GM12878 (cell line): Measurements from ENCODE around the gene TGFB3. TPM values are rescaled to one million over a fixed set of nuclear protein-coding genes. Genes with fewer than 3 reads are reported as not detected.

Experiments
- BACH1 ChIP-seq: fragments of 450-650 bp; IDR thresholded peaks from 2 replicates; pipeline ENCODE4 v1.6.1; 2017; ENCODE audit warnings: mild to moderate bottlenecking, borderline replicate concordance
- CBX5 ChIP-seq: sonication (generic); IDR thresholded peaks from 2 replicates; pipeline ENCODE4 v1.6.1; 2016; ENCODE audit warnings: low read depth, moderate library complexity, mild to moderate bottlenecking, inconsistent platforms
- CHD4 ChIP-seq: fragments of 200-600 bp; sonication (generic); IDR thresholded peaks from 2 replicates; pipeline ENCODE4 v1.6.1; 2016; ENCODE audit warnings: mild to moderate bottlenecking
- DPF2 ChIP-seq: fragments of 450-650 bp; IDR thresholded peaks from 2 replicates; pipeline ENCODE4 v1.6.1; 2017; ENCODE audit warnings: mild to moderate bottlenecking
- IKZF1 ChIP-seq: fragments of 450-650 bp; conservative IDR thresholded peaks from 2 replicates; pipeline ENCODE4 v1.6.1; 2017; ENCODE audit warnings: antibody characterized with exemption, mild to moderate bottlenecking
- LARP7 ChIP-seq: fragments of 450-650 bp; IDR thresholded peaks from 2 replicates; pipeline ENCODE4 v1.6.1; 2017; ENCODE audit warnings: mild to moderate bottlenecking
- MAX ChIP-seq: IDR thresholded peaks from 2 replicates; pipeline ENCODE4 v1.6.1; 2012; ENCODE audit warnings: low read depth, low read length, improper control_type of control experiment
- MXI1 ChIP-seq: fragments of 150-350 bp; IDR thresholded peaks from 2 replicates; pipeline ENCODE4 v1.6.1; 2011; ENCODE audit warnings: low read depth, mild to moderate bottlenecking, inconsistent platforms, low read length, improper control_type of control experiment
- NRF1 ChIP-seq: conservative IDR thresholded peaks from 2 replicates; pipeline ENCODE4 v1.6.1; 2011; ENCODE audit warnings: mild to moderate bottlenecking, low read depth, low read length, improper control_type of control experiment
- POLR2A ChIP-seq: IDR thresholded peaks from 2 replicates; pipeline ENCODE4 v1.6.1; 2011; ENCODE audit warnings: low read depth, mild to moderate bottlenecking, low read length
- POLR2AphosphoS2 ChIP-seq: IDR thresholded peaks from 2 replicates; pipeline ENCODE4 v1.6.1; 2011; ENCODE audit warnings: low read depth, mild to moderate bottlenecking, low read length, improper control_type of control experiment, moderate library complexity
- RCOR1 ChIP-seq: conservative IDR thresholded peaks from 2 replicates; pipeline ENCODE4 v1.6.1; 2012; ENCODE audit warnings: low read depth, low read length, improper control_type of control experiment
- SPI1 ChIP-seq: IDR thresholded peaks from 2 replicates; pipeline ENCODE4 v1.6.1; 2011; ENCODE audit warnings: low read depth, mild to moderate bottlenecking, low read length, moderate library complexity, borderline replicate concordance; ENCODE audit not compliant: insufficient read depth
- SUPT20H ChIP-seq: IDR thresholded peaks from 2 replicates; pipeline ENCODE4 v1.6.1; 2011; ENCODE audit warnings: low read depth, mild to moderate bottlenecking, low read length, moderate library complexity, borderline replicate concordance; ENCODE audit not compliant: control insufficient read depth
- TCF7 ChIP-seq: IDR thresholded peaks from 2 replicates; pipeline ENCODE4 v1.6.1; 2014; ENCODE audit warnings: antibody characterized with exemption, borderline replicate concordance
- YY1 ChIP-seq: IDR thresholded peaks from 2 replicates; pipeline ENCODE4 v1.6.1; 2011; ENCODE audit warnings: low read depth, mild to moderate bottlenecking, low read length
- ZNF687 ChIP-seq: fragments of 450-650 bp; IDR thresholded peaks from 2 replicates; pipeline ENCODE4 v1.6.1; 2017; ENCODE audit warnings: mild to moderate bottlenecking, moderate library complexity
- polyA plus RNA-seq, 11 experiments: library from polyadenylated mRNA; depleted of rRNA in 4 of 11; unstranded in 6 of 11; stranded (reverse) in 5 of 11; fragments of >200 nt; fragmentation: Nextera tagmentation in 4 of 11; fragmentation: Illumina TruSeq in 1 of 11; extraction: Ambion mirVana in 4 of 11; extraction: Trizol in 1 of 11; gene quantifications; 1 replicate in 1 of 11; 2 replicates in 10 of 11; pipeline versions ENCODE4 v1.2.1 to v1.2.3, GENCODE V29; 2011 to 2016; ENCODE audit warnings: inconsistent platforms in 2 of 11, missing spikeins in 2 of 11, low read depth in 1 of 11
- total RNA-seq, 4 experiments: library from RNA; depleted of rRNA in 3 of 4; stranded (reverse); fragments of >200 nt in 3 of 4; fragmentation: Illumina TruSeq in 1 of 4; extraction: Trizol in 1 of 4; gene quantifications; 2 replicates each; pipeline versions ENCODE4 v1.2.1 to v1.2.3, GENCODE V29; 2013 to 2021
- TF ChIP-seq, protein P1 (sequence below): IDR thresholded peaks from 2 replicates; pipeline ENCODE4 v1.6.1; 2011; ENCODE audit warnings: borderline replicate concordance, low read depth, mild to moderate bottlenecking, moderate library complexity, mixed read lengths, low read length; ENCODE audit not compliant: insufficient read depth; ENCODE audit errors: extremely low read length
- TF ChIP-seq, protein P2 (sequence below): IDR thresholded peaks from 2 replicates; pipeline ENCODE4 v1.6.1; 2012; ENCODE audit warnings: low read length, inconsistent platforms
- TF ChIP-seq, protein P3 (sequence below): fragments of 450-650 bp; formaldehyde crosslinking; IDR thresholded peaks from 2 replicates; pipeline ENCODE4 v1.4.0; 2020; ENCODE audit warnings: mild to moderate bottlenecking, moderate library complexity

TGFB3 gene
- total and polyA plus RNA-seq, 10 of the 15 experiments (the other 5 are each of a cell fraction or from before 2014, with no cell fraction given), result 0.27 to 2.6 (median 0.82) TPM

GRCh38 chr14:75982266-75983018 is 647 bp upstream of the TGFB3 start (continued):
- no peak for TF ChIP-seq CBX5
- 0 out of 2 replicates have a peak, but pooled peaks have one; percentile 51 for TF ChIP-seq BACH1
- TF ChIP-seq POLR2A, result no peak
- TF ChIP-seq NRF1, result no peak
- TF ChIP-seq ZNF687, result 0 out of 2 replicates have a peak, but pooled peaks have one; percentile 44
- TF ChIP-seq RCOR1, result no peak
- 0 out of 2 replicates have a peak, but pooled peaks have one; percentile 22 for TF ChIP-seq MXI1
- TF ChIP-seq MAX, result 0 out of 2 replicates have a peak, but pooled peaks have one; percentile 31
- peak; percentile 91 for TF ChIP-seq LARP7
- no peak for TF ChIP-seq TCF7
- peak; percentile 86 for TF ChIP-seq IKZF1
- TF ChIP-seq, protein P1, sequence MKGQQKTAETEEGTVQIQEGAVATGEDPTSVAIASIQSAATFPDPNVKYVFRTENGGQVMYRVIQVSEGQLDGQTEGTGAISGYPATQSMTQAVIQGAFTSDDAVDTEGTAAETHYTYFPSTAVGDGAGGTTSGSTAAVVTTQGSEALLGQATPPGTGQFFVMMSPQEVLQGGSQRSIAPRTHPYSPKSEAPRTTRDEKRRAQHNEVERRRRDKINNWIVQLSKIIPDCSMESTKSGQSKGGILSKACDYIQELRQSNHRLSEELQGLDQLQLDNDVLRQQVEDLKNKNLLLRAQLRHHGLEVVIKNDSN, result peak; percentile 30
- TF ChIP-seq, protein P2, sequence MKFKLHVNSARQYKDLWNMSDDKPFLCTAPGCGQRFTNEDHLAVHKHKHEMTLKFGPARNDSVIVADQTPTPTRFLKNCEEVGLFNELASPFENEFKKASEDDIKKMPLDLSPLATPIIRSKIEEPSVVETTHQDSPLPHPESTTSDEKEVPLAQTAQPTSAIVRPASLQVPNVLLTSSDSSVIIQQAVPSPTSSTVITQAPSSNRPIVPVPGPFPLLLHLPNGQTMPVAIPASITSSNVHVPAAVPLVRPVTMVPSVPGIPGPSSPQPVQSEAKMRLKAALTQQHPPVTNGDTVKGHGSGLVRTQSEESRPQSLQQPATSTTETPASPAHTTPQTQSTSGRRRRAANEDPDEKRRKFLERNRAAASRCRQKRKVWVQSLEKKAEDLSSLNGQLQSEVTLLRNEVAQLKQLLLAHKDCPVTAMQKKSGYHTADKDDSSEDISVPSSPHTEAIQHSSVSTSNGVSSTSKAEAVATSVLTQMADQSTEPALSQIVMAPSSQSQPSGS, result no peak
- no peak for TF ChIP-seq SPI1
- peak; percentile 91 for TF ChIP-seq YY1
- no peak for TF ChIP-seq POLR2AphosphoS2
- peak; percentile 57; the same call in 1 of the 2 replicates for TF ChIP-seq DPF2
- no peak for TF ChIP-seq SUPT20H
- no peak for TF ChIP-seq CHD4
- TF ChIP-seq, protein P3, sequence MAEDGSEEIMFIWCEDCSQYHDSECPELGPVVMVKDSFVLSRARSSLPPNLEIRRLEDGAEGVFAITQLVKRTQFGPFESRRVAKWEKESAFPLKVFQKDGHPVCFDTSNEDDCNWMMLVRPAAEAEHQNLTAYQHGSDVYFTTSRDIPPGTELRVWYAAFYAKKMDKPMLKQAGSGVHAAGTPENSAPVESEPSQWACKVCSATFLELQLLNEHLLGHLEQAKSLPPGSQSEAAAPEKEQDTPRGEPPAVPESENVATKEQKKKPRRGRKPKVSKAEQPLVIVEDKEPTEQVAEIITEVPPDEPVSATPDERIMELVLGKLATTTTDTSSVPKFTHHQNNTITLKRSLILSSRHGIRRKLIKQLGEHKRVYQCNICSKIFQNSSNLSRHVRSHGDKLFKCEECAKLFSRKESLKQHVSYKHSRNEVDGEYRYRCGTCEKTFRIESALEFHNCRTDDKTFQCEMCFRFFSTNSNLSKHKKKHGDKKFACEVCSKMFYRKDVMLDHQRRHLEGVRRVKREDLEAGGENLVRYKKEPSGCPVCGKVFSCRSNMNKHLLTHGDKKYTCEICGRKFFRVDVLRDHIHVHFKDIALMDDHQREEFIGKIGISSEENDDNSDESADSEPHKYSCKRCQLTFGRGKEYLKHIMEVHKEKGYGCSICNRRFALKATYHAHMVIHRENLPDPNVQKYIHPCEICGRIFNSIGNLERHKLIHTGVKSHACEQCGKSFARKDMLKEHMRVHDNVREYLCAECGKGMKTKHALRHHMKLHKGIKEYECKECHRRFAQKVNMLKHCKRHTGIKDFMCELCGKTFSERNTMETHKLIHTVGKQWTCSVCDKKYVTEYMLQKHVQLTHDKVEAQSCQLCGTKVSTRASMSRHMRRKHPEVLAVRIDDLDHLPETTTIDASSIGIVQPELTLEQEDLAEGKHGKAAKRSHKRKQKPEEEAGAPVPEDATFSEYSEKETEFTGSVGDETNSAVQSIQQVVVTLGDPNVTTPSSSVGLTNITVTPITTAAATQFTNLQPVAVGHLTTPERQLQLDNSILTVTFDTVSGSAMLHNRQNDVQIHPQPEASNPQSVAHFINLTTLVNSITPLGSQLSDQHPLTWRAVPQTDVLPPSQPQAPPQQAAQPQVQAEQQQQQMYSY (CRISPR knock-in tag), result no peak
